OCI-M2 (cell line): ENCODE measurements around the gene OBP2B.
"Not testable (repeated sequence)": the region's sequence is repeated elsewhere in the genome, so short reads cannot be mapped to it uniquely, and the experiment has no call there.

Experiments used
- DNase-seq: peaks from one replicate; lab custom pipeline; 2025; ENCODE audit not compliant: unreplicated experiment; lab: John Stamatoyannopoulos, UW

Gene OBP2B

DNA sequence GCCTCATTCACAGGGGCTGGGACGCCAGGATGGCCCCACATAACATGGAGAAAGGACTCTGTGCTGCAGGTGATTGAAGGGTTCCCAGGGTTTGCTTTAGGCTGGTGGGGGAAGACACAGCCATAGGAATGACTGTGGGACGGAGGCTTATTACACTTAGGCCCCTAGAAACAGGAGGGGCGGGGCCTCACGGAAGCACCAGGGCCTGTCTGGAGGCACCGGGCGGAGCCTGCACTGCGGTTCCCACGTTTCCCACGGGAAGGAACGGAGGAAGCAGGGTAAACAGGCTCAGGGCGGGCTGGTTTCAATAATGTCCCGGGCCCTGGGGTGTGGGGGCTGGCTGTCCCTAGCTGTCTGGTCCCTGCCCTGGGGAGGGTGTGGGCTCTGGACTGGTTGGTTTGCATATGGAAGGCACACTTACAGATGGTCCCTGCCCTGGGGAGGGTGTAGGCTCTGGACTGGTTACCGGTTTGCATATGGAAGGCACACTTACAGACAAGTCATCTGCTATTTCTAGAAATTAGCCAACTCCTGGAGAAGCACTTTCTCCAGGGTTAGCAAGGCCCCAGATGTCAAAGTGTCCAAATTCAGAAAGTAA is 14.2 kb upstream of the OBP2B start:
- not testable (repeated sequence) for DNase-seq

DNA sequence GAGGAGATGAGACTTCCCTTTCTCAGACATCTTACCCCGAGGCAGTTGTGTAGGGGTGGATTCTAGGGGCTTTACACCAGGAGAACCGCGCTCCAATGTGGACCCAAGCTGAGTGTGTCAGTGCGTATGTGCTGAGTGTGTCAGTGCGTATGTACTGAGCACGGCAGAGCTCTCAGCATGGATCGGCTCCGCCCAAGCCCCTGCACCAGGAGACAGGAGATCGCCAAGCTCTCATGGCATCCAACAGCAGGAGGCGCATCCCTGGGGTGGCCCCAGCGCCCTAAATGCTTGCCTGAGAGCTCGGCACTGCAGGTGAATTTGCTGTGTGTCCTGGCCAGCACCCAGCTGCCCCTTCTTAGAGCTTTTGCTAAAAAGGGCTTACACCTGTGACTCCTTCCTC is 12.9 kb upstream of the OBP2B start:
- DNase-seq = not testable (repeated sequence)

DNA sequence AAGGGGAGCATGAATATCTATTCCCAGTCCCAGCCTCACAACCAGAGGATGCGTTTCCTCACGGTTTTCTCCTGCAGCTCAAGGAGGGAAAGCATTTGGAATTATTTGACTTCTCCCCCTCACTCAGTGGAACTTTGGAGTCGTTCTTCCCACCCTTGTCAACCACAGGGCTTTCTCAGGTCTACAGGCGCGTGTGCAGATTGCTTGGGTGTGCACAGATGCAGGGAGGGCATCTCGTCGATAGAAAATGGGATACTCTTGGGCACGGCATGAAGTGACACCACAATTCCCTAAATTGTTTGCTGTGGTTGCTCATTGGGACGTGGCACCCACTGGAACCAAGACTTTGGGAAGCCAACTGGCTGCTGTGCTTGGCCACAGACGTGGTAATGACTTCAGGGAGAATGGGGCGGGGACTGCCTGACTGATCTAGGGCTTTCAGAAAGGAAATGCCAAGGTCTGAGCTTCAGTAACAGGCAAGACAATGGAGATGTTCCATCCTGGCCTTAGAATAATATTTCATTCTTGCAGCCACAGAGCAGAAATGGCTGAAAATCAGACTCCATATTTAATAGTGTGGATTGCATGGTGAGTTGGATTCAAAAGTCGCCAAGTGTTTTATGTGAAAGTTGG is 12.2 kb upstream of the OBP2B start:
- no peak for DNase-seq

DNA sequence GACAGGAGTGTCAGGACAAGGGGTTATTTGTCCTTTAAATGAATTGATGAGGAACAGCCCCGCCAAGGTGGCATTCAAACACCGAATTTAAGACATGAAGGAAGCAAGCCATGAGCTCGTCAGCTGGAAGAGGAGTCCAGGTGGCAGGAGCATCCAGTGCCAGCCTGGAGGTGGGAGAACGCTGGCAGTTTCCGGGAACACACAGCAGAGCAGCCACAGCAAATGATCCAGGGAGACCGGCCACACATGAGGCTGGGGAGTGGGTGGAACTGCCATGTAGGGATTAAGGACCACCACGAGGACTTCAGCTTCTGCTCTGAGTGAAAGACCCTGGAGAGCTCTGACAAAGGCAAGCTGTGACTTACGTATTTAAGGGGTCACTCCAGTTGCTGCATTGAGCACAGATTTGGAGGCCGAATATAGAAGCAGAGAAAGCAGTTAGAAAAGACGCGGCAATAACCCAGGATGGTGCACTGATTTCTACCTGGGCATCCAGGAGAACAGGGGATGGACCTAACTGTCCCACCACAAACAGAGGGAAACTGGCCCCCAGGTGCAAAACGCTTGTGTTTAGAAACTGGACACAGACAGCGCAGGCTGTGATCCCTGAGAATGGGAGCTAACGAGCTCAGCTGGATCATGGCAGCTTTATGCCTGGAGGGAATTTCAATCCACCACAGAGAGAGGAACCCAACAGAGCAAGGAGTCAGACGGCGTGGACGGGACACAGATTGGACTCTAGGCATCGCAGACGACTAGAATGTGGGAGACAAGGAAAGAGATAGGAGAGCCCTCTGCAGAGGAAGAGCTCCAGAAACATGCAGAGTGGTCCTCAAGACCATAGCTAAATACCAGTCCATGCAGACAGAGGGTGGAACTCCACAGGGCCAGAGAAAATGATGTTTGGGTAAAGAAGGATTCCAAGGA is 9.3 kb upstream of the OBP2B start:
- DNase-seq = not testable (repeated sequence)

DNA sequence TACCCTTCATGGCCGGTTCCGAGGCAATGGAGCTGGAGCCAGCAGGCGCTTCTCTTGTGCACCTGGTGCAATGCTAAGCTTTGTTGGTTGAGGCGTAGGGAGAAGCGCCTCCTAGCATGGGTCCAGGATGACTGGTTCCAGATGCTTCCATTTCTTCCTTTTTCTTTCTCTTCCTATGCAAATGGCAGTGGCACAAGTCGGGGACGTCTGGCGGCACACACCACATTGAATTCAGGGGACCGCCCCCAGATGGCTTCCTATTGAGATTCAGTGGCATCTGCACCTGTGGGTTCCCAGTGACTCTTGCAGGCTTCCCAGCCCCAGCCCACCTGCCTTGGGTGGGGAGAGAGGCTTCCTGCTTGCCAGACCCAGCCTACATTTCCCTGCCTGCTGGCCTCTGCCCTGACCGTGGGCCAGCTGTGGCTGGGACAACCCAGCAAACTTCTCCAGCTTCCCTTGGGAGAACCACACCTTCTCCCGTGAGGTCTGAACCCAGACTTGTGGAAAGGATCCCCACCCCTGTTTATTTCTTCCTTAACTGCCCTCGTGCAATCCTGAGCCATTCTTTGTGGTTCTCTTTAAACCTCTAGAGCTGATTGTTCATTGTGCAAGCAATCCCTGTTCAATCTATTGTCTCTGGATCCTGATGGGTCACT is 8.4 kb upstream of the OBP2B start:
- not testable (repeated sequence) for DNase-seq

DNA sequence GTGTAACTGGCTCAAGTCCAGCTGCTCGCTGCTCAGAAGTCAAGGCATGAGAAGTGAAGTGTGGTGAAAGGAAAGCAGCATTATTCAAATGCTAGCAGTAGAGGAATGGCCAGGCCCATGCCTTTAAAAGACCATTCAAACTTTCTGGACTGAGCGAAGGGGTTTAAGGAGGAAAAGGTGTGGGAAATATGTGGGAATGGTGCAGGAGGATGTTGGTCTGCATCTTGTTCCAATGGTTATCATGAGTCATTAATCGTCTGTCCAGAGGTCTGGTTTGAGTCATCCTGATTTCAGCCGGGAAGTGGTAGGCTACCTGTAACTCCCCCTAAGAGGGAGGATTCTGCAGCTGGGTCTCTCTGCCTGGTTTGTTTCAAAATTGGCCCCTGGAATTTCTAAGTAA is 5.2 kb upstream of the OBP2B start:
- DNase-seq = not testable (repeated sequence)

DNA sequence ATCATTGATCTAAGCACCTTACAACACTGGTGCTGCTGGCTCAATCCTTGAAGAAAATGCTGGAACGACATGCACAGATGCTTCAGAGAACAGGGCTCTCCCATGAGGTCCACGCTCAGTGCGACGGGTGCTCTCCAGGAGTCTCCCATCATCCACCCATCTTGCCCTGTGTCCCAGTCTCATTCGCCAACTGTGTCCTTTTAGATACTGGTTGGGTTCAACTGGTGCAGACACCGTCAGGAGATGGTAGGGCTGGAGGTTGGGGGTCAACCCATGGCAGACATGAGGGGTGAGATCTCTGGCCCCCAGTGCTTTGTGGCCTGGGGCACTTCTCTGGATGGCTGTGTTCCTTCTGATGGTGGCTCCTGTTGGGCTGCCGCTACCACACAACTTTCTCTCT is 1.6 kb upstream of the OBP2B start:
- DNase-seq = no peak

DNA sequence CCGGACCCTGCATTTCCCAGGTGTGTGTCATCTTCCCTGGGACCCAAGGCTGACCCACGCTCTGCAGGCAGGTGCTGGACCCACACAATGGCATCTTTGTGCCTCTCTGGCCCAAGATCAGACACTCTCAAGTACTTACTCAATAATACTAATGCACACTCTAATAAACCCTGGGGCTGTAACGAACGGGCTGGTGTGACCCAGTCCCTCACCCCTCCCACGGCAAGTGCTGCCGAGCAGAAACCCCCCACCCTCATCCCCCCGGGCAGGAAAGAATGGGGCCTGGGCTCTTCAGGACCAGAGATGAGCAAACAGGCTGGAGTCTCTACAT is 1.1 kb upstream of the OBP2B start:
- DNase-seq = no peak

DNA sequence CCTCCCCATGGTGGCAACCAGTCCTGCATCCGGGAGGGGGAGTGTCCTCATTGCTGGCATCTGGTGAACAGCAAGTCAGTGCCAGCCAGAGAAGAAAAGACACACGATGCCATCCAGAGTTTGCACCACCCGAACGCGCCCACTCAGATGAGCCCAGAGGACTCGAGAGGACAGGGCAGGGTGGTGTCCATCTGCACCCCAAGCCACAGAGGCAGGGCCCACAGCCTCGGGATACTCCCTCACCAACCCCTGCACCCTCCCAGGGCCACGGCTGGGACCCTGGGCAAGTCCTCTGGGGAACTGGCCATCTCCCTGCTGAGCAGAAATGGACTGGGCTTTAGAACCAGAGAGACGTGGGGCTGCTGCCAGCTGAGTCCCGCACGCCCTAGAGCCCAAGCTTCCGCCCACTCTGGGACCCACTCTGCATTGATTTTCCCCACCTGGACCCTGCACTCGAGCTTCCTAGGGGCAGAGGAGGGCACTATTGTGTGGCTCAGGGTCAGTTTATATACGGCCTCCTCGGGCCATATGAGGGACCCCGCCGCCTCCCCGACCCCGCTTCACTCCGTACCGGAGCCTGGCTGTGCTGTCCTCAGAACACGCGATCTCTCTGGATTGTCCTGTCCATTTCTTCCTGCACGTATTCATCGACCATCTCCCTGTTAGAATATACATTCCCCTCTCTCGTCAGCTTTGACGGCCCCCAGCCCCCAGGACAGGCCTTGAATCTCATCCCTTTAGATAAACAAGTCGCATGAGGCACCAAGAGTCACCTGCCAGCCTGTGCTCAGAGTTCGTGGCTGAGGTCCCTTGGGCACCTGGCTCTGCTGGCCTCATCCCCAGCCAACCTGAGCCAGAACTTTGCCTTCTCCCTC is 514 bp upstream of the OBP2B start:
- not testable (repeated sequence) for DNase-seq

DNA sequence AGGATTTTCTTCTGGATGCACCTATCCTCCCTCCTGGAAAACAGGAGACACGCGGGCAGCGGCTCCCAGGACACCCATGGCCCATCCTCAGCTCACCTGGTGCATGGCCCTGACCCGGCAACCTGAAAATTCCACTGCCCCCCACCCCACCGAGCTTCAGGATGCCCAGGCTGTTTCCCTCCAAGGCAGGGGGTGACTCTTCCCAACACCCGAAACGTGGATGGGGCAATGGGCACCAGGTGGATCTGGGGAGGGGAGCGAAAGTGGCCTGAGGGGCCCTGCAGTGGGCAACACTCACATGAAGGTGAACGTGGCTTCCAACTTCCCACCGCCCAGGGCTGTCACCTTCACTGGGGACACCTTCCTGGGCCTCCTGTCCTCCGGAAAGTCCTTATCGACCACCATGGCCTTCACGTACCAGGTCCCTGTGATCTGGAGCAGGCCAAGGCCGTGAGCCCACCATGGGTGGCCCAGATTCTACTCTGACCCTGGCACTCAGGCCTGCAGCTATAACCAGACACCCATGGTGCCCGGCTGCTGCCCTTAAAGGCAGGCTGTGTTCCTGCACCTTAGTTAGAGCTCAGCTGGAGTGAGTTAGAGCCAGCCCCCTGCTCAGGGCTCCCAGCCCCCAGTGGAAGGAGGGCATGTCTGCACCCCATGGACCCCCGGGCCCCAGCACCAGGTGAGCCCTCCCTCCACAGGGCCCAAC is 725 bp downstream of the OBP2B start:
- not testable (repeated sequence) for DNase-seq

DNA sequence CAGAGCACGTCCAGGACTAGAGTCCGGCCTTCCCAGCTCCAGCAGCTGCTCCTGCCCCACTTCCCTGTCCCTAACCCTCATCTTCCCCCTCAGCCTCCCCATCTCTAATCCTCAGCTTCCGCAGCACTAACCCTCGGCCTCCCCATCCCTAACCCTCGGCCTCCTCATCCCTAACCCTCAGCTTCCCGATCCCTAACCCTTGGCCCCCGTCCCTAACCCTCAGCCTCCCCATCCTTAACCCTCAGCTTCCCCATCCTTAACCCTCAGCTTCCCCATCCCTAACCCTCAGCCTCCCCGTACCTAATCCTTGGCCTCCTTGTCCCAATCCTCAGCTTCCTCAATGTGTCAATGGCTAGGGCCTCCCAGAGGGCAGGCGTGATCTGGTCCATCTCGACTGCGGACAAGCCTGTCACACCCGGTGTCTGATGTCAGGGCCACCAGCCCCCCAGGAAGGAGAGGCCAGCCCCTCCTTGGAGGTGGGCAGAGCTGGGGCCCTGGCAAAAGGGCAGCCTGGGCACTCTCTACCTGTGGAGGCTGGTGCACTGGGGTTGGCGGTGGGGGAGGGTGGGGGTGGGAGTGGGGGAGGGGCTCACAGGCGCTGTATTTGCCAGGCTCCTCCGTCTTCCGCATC is 1.4 kb downstream of the OBP2B start:
- DNase-seq = no peak

DNA sequence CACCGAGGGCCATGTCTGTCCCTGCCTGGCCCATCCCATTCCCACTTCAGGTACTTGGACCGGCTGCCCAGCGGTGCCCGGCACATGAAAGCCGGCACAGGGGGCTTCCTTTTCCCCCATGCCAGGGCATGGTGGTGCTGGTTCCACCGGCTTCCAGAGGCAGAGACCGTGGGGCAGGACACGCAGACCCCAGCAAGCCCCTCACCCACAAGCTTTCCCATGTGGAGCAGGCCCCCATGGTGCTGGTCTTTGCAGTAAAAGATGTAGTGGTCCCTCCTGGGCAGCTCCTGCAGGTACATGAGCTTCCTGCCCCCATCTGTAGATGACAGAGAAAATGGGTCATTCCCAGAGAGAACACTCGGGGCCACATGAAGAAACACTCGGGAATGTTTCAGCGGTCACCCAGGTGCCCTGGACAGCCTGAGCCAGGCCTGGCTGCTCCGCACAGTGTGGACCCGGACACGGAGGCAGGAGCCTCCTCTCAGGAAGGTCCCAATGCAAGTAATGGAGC is 2.0 kb downstream of the OBP2B start:
- DNase-seq = no peak

DNA sequence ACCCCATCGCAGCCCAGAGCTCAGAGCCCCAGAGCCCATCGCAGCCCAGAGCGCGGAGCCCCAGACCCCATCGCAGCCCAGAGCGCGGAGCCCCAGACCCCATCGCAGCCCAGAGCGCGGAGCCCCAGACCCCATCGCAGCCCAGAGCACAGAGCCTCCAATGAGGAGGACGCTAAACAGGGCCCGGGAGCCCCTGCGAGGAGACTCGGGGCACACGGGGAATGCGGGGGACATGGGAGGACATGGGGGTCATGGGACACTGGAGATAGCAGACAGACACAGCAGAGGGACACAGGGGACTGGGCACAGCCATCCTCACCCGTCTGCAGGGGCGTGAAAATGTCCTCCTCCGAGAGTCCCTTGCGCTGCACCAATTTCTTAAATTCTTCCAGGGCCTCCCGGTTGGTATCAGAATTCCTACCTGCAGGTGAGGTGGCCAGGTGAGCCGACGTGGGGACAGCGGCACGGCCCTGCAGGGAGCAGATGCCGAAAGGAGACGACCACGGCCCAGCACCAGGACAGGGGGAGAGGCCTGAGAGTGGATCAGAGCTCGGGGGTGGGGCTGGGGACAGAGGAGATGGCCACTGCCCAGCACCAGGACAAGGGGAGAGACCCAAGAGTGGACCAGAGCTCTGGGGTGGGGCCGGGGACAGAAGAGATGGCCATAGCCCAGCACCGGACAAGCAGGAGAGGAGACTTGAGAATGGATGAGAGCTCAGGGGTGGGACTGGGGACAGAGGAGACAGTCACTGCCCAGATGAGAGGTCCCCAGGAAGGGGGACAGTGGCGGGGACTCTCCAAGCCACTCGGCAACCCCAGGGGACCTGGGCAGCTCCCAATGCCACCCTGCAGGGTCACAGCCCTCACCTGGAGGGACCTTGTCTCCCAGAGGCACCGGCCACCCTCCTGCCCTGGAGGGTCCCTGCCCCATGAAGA is 2.8 kb downstream of the OBP2B start:
- DNase-seq = no peak

DNA sequence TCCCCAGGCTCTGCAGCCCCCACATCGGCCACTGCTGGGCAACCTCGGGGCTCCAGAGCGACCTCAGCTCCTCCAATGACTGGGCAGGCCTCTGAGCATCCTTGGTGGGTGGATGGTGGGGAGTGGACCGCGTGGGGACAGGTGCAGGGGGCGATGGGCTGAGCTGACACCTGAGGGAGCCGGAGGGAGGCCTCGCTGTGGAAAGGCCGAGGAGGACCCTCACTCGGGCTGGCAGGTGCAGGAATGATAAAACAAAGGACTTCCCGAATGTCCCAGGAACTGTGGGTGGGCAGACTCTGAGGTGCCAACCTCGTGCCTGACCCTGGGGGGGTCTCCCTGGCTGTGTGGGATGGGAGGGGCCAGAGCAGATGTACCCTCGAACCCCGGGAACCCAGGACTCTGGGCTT is 3.6 kb downstream of the OBP2B start:
- DNase-seq = not testable (repeated sequence)

DNA sequence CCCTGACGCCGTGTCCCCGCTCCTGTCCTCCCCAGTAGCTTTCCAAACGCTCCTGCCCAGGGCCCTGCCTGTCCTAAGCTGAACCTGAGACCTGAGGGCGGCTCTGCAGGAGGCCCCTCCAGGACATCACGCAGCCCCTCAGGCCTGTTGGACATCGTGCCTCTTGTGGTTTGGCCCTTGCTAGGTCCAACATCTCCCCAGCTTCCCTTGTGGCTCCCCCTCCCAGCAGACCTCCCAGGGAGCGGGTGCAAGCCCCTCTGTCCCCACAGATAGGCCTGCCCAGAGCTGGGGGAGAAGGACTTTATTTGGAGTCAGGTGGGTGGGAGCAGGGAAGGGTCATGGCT is 4.1 kb downstream of the OBP2B start:
- DNase-seq = no peak

DNA sequence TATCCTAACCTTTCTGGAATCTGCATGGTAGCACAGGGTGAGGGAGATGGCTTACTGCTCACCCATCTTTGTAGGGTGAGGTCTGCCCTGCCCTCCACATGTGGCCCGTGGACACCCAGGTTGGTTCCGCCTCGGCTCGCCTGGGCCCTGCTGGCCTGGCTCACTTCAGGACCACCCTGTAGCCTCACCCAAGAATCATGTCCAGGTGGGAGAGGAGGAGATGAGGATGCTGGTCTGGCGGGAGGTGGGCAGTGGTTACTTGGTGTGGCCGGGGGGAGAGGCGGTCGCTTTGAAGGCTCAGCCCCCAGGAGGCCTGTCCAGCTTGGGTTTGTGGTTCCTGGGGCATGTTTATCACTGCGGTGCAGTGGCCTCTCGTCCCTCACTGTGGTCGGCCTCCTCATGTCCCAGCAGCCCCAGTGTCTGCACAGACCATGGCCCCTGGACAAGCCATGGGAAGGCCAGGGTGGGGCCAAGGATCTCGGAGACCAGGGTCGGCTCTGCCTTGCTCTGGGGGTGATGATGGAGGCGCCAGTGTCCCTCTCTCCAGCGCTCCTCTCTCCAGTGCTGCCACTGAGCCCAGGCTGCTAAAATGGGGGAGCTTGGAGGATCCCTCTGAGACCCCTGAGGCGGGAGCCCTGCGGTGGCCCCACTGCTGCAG is 4.6 kb downstream of the OBP2B start:
- no peak for DNase-seq

DNA sequence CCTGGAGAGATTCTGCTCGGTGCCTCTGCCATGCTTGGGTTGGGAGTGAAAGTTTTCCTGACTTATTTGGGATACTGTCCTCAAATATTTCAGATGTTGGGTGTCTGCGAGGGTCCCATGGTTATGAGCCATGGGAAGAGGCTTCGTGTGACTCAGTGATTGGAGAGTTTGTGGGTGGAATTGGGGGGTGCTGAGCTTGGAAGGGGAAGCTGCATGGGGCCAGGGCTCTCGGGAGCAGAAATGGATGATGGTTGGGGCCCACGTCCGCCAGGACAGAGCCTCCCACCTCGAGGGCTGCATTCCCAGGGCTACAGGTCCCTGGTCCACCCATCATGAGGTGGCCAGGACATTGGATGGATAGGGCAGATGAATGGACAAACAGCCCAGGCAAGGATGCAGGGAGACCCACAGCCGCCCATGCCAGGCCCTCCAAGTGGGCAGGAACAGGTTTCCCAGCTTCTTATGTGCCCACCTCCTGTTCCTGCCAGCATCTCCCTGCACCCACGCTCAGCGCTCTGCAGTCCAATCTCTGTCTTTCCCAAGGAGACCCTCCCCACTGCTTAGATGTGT is 5.5 kb downstream of the OBP2B start:
- DNase-seq = no peak
